SK-N-SH treated with all-trans-retinoic acid at 6 μM for 48 hours (cell line): ENCODE measurements around the gene CFDP1.
"Not testable (repeated sequence)": the region's sequence is repeated elsewhere in the genome, so short reads cannot be mapped to it uniquely, and the experiment has no call there.

ENCODE experiments used
- ATAC-seq: fragments of 200-7000 bp; cut with Tn5 transposase; 3 replicates; pipeline ENCODE4 v1.9.1; 2020; ENCODE audit warnings: mild to moderate bottlenecking, moderate library complexity
- ARNTL ChIP-seq: fragments of 450-650 bp; formaldehyde crosslinking; IDR thresholded peaks from 2 replicates; pipeline ENCODE4 v1.5.0; 2020; ENCODE audit warnings: low read depth, mild to moderate bottlenecking, moderate library complexity, borderline replicate concordance
- CREB5 ChIP-seq: fragments of 250-450 bp; sonication (Bioruptor Pico); IDR thresholded peaks from 2 replicates; pipeline ENCODE4 v1.5.1; 2020; ENCODE audit warnings: low read depth, mild to moderate bottlenecking, moderate library complexity
- CSDC2 ChIP-seq: fragments of 250-450 bp; sonication (Bioruptor Pico); IDR thresholded peaks from 2 replicates; pipeline ENCODE4 v1.5.0; 2020; ENCODE audit warnings: mild to moderate bottlenecking, moderate library complexity
- ESRRG ChIP-seq: fragments of 250-450 bp; sonication (Bioruptor Pico); IDR thresholded peaks from 2 replicates; pipeline ENCODE4 v1.6.1; 2021; ENCODE audit warnings: mild to moderate bottlenecking
- GLIS3 ChIP-seq: fragments of 250-450 bp; sonication (Bioruptor Pico); IDR thresholded peaks from 2 replicates; pipeline ENCODE4 v1.5.0; 2020; ENCODE audit warnings: mild to moderate bottlenecking, moderate library complexity
- ISL1 ChIP-seq: fragments of 250-450 bp; sonication (Bioruptor Pico); IDR thresholded peaks from 2 replicates; pipeline ENCODE4 v2.1.2; 2022; ENCODE audit warnings: mild to moderate bottlenecking, moderate library complexity
- OSR1 ChIP-seq: fragments of 250-450 bp; sonication (Bioruptor Pico); IDR thresholded peaks from 2 replicates; pipeline ENCODE4 v1.8.0; 2022; ENCODE audit warnings: moderate library complexity, mild to moderate bottlenecking, inconsistent platforms
- PATZ1 ChIP-seq: fragments of 250-450 bp; sonication (Bioruptor Pico); IDR thresholded peaks from 2 replicates; pipeline ENCODE4 v1.8.0; 2020; ENCODE audit warnings: mild to moderate bottlenecking, moderate library complexity, borderline replicate concordance
- POU6F1 ChIP-seq: fragments of 250-450 bp; sonication (Bioruptor Pico); IDR thresholded peaks from 2 replicates; pipeline ENCODE4 v1.8.0; 2021; ENCODE audit warnings: low read depth, mild to moderate bottlenecking, moderate library complexity, borderline replicate concordance
- PPARA ChIP-seq: fragments of 250-450 bp; sonication (Bioruptor Pico); IDR thresholded peaks from 2 replicates; pipeline ENCODE4 v1.5.0; 2020; ENCODE audit warnings: mild to moderate bottlenecking, borderline replicate concordance
- SNAI2 ChIP-seq: fragments of 250-450 bp; sonication (Bioruptor Pico); IDR thresholded peaks from 2 replicates; pipeline ENCODE4 v1.5.0; 2020; ENCODE audit warnings: mild to moderate bottlenecking, moderate library complexity
- TCF4 ChIP-seq: fragments of 250-450 bp; sonication (Bioruptor Pico); IDR thresholded peaks from 2 replicates; pipeline ENCODE4 v1.8.0; 2021; ENCODE audit warnings: mild to moderate bottlenecking, moderate library complexity, borderline replicate concordance
- TOX ChIP-seq: fragments of 250-450 bp; sonication (Bioruptor Pico); IDR thresholded peaks from 2 replicates; pipeline ENCODE4 v1.8.0; 2021; ENCODE audit warnings: mild to moderate bottlenecking, moderate library complexity, borderline replicate concordance
- ZC3H10 ChIP-seq: fragments of 250-450 bp; sonication (Bioruptor Pico); IDR thresholded peaks from 2 replicates; pipeline ENCODE4 v1.5.1; 2021; ENCODE audit warnings: mild to moderate bottlenecking, moderate library complexity
- ZFP3 ChIP-seq: fragments of 250-450 bp; sonication (Bioruptor Pico); IDR thresholded peaks from 2 replicates; pipeline ENCODE4 v1.5.0; 2020; ENCODE audit warnings: mild to moderate bottlenecking, moderate library complexity
- ZFP30 ChIP-seq: fragments of 450-650 bp; formaldehyde crosslinking; IDR thresholded peaks from 2 replicates; pipeline ENCODE4 v1.5.0; 2022; ENCODE audit warnings: mild to moderate bottlenecking, moderate library complexity
- ZNF565 ChIP-seq: fragments of 450-650 bp; formaldehyde crosslinking; conservative IDR thresholded peaks from 2 replicates; pipeline ENCODE4 v1.5.0; 2020; ENCODE audit warnings: low read depth, mild to moderate bottlenecking, moderate library complexity
- ZNF70 ChIP-seq: fragments of 450-650 bp; formaldehyde crosslinking; IDR thresholded peaks from 2 replicates; pipeline ENCODE4 v1.5.0; 2020; ENCODE audit warnings: mild to moderate bottlenecking, moderate library complexity
- TF ChIP-seq, protein P1 (sequence below): fragments of 250-450 bp; sonication (Bioruptor Pico); IDR thresholded peaks from 2 replicates; pipeline ENCODE4 v1.5.1; 2021; ENCODE audit warnings: mild to moderate bottlenecking, moderate library complexity
- TF ChIP-seq, protein P2 (sequence below): fragments of 250-450 bp; sonication (Bioruptor Pico); IDR thresholded peaks from 2 replicates; pipeline ENCODE4 v1.5.0; 2020; ENCODE audit warnings: mild to moderate bottlenecking, moderate library complexity

CFDP1 gene

DNA sequence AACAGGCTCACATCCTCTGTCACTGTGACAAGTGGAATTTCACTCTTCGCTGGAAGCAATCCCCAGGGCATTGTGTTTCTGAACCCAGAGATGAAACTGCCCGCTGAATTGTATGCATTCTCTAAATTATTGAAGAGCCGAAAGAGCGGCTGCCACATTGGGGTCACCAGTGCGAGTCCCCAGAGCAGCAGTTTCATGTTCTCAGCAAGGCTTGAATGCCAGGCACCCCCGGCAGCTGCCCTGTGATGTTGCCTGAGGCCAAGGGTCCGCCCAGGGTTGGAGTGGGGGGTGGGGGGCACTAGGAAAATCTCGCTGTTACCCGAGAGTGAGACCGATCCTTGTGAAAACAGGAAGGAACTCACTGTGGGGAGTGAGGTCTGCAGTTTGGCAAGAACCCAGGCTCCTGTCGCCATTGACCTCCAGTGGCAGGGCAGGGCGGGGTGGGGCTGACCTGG, 161.2 kb downstream of the CFDP1 start:
- ATAC-seq, result no peak

DNA sequence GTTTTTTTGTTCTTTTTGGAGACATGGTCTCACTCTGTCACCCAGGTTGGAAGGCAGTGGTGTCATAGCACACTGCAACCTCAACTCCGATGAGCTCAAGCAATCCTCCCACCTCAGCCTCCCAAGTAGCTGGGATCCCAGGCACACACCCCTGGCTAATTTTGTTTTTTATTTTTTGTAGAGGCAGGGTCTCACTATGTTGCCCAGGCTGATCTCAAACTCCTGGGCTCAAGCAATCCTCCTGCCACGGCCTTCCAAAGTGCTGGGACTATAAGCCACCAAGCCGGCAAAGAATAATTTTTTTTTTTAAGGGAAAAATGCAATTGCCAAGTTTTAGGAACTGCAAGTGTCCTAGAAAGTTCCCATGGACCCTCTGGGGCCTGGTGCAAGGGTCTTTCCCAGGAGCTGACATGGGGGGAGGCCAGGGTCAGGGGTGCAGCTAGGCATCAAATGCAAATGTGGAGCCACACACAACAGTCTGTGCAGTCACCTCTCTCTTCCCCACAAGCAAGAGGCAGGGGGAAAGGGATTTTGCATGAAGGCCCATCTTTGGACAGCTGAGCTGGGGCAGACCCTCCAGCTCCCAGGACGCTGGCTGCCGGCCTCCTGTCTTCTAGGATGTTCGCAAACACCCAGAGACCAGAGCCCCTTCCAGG, 161.7 kb downstream of the CFDP1 start:
- no peak for ATAC-seq

More for the DNA sequence above, 161.2 kb downstream of the CFDP1 start:
- TF ChIP-seq SNAI2 (no peak), CREB5 (CRISPR knock-in tag) (no peak), ZNF565 (no peak), ISL1 (CRISPR knock-in tag) (no peak), ARNTL (no peak), POU6F1 (CRISPR knock-in tag) (no peak), PATZ1 (CRISPR knock-in tag) (no peak), PPARA (no peak), ESRRG (CRISPR knock-in tag) (no peak), OSR1 (no peak)
- TF ChIP-seq, protein P1, sequence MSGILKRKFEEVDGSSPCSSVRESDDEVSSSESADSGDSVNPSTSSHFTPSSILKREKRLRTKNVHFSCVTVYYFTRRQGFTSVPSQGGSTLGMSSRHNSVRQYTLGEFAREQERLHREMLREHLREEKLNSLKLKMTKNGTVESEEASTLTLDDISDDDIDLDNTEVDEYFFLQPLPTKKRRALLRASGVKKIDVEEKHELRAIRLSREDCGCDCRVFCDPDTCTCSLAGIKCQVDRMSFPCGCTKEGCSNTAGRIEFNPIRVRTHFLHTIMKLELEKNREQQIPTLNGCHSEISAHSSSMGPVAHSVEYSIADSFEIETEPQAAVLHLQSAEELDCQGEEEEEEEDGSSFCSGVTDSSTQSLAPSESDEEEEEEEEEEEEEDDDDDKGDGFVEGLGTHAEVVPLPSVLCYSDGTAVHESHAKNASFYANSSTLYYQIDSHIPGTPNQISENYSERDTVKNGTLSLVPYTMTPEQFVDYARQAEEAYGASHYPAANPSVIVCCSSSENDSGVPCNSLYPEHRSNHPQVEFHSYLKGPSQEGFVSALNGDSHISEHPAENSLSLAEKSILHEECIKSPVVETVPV (CRISPR knock-in tag), result no peak
- TF ChIP-seq, all 23 proteins: peak for 0

GRCh38 chr16:75269358-75269757, 163.9 kb downstream of the CFDP1 start:
- not testable (repeated sequence) for ATAC-seq

More for the DNA sequence above, 161.7 kb downstream of the CFDP1 start:
- no peak for TF ChIP-seq PPARA
- no peak for TF ChIP-seq OSR1
- no peak for TF ChIP-seq CREB5 (CRISPR knock-in tag)
- no peak for TF ChIP-seq ISL1 (CRISPR knock-in tag)
- TF ChIP-seq CSDC2 (CRISPR knock-in tag), result no peak
- no peak for TF ChIP-seq ZNF70 (CRISPR knock-in tag)
- no peak for TF ChIP-seq ESRRG (CRISPR knock-in tag)

GRCh38 chr16:75267631-75268264, 165.6 kb downstream of the CFDP1 start:
- ATAC-seq, result peak; percentile 67
- TF ChIP-seq TCF4, result no peak
- TF ChIP-seq ZFP3 (CRISPR knock-in tag), result no peak
- TF ChIP-seq GLIS3 (CRISPR knock-in tag), result no peak
- TF ChIP-seq, protein P1 (CRISPR knock-in tag), result no peak
- no peak for TF ChIP-seq PPARA
- no peak for TF ChIP-seq ARNTL
- TF ChIP-seq TOX (CRISPR knock-in tag), result no peak
- TF ChIP-seq SNAI2, result no peak
- TF ChIP-seq CSDC2 (CRISPR knock-in tag), result no peak
- no peak for TF ChIP-seq OSR1
- no peak for TF ChIP-seq ZC3H10 (CRISPR knock-in tag)
- TF ChIP-seq, protein P2, sequence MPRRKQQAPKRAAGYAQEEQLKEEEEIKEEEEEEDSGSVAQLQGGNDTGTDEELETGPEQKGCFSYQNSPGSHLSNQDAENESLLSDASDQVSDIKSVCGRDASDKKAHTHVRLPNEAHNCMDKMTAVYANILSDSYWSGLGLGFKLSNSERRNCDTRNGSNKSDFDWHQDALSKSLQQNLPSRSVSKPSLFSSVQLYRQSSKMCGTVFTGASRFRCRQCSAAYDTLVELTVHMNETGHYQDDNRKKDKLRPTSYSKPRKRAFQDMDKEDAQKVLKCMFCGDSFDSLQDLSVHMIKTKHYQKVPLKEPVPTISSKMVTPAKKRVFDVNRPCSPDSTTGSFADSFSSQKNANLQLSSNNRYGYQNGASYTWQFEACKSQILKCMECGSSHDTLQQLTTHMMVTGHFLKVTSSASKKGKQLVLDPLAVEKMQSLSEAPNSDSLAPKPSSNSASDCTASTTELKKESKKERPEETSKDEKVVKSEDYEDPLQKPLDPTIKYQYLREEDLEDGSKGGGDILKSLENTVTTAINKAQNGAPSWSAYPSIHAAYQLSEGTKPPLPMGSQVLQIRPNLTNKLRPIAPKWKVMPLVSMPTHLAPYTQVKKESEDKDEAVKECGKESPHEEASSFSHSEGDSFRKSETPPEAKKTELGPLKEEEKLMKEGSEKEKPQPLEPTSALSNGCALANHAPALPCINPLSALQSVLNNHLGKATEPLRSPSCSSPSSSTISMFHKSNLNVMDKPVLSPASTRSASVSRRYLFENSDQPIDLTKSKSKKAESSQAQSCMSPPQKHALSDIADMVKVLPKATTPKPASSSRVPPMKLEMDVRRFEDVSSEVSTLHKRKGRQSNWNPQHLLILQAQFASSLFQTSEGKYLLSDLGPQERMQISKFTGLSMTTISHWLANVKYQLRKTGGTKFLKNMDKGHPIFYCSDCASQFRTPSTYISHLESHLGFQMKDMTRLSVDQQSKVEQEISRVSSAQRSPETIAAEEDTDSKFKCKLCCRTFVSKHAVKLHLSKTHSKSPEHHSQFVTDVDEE (CRISPR knock-in tag), result no peak
- no peak for TF ChIP-seq ZFP30 (CRISPR knock-in tag)
